ENCODE data around the gene PALM3. TPM values are rescaled to one million over a fixed set of nuclear protein-coding genes. Genes with fewer than 3 reads are reported as not detected.

The PALM3 gene
- polyA plus RNA-seq, 3 donors: not detected

DNA sequence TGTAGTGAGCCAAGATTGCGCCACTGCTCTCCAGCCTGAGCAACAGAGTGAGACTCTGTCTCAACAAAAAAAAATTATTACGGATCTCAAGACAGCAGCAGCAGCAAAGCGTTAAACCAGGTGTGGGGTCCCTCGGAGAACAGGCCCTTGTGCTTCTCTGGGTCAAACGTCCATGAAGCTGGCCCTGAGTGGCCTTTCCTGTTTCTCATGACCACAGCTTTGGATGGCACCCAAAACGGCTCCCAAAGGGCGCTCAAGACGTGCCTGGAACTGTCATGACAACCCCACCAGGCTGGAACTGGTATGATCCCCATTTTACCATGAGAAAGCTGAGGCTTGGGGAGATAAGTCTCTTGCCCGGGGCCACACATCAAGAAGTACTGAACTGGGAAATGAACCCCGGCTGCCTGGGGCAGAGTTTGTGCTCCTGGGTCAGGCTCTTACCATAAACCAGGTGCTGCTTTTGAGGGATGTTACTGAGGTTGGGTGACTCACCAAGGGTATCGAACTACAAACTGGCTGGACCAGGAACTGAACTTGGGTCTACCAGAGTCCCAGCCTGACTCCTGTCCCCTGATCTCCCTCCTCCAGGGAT, 40.3 kb upstream of the PALM3 start:
- peaks cover 88% of the 10 kb centered on the region for H4K20me1 ChIP-seq (ENCODE audit: insufficient read depth, low read length)
- peak overlapping the region in 1 of 7 donors; percentile 3 for H3K27ac Mint-ChIP-seq
- DNase-seq: no peak
- no peak overlapping the region for H3K4me3 ChIP-seq (replicated peaks in 1 of 3; ENCODE audit: low read depth in 2 of 3, low read length in 3 of 3)
- H3K9me3 Mint-ChIP-seq: peaks cover 0 to 2% (median 0%) of the 10 kb centered on the region in 7 donors
- no peak for TF ChIP-seq CTCF (IDR thresholded peaks at IDR 0.05)
- H3K4me3 Mint-ChIP-seq: no peak overlapping the region
- H3K27me3 Mint-ChIP-seq (ENCODE audit: low read depth in 3 of 3): peaks cover 0 to 2% (median 0%) of the 10 kb centered on the region in 3 donors
- H3K9me3 ChIP-seq (replicated peaks in 1 of 2; ENCODE audit: control insufficient read depth in 1 of 2, insufficient read depth in 1 of 2, low read length in 2 of 2): no peaks in the 10 kb centered on the region
- peaks cover 65 to 95% of the 10 kb centered on the region in 2 donors for H3K36me3 Mint-ChIP-seq
- no peak overlapping the region for H3K27ac ChIP-seq (ENCODE audit: low read depth in 1 of 2, low read length in 2 of 2)
- no peak overlapping the region for H2AFZ ChIP-seq (ENCODE audit: insufficient read depth, low read depth, low read length, poor library complexity, severe bottlenecking)
- no peaks in the 10 kb centered on the region for H3K4me1 Mint-ChIP-seq
- H3K36me3 ChIP-seq (replicated peaks in 1 of 2; ENCODE audit: control insufficient read depth in 1 of 2, insufficient read depth in 2 of 2, low read length in 2 of 2): peaks cover 79 to 97% of the 10 kb centered on the region in 2 donors
- H3K4me1 ChIP-seq (ENCODE audit: control insufficient read depth in 1 of 2, insufficient read depth in 2 of 2, low read length in 2 of 2): no peaks in the 10 kb centered on the region
- no peaks in the 10 kb centered on the region for H3K79me2 ChIP-seq (ENCODE audit: insufficient read depth, low read length)
- WGBS (ENCODE audit: insufficient coverage): 94% methylated on average over 11 of the region's 11 CpGs
- intact Hi-C loops (cut with micrococcal nuclease): no loop called here
- H3K27me3 ChIP-seq (ENCODE audit: control insufficient read depth in 2 of 2, insufficient read depth in 2 of 2, low read length in 2 of 2): no peaks in the 10 kb centered on the region
- no peak overlapping the region for H3K4me2 ChIP-seq (replicated peaks; ENCODE audit: extremely low read depth, low read length, poor library complexity, severe bottlenecking)
- H3K9ac ChIP-seq (ENCODE audit: insufficient read depth, low read length, poor library complexity, severe bottlenecking): no peak overlapping the region

- Mint-ChIP-seq H3K4me1 (no peaks in the 10 kb centered on the region), H3K4me3 (no peak overlapping the region), H3K36me3 (peaks cover 67 to 95% of the 10 kb centered on the region in 2 donors), H3K27me3 (ENCODE audit: low read depth in 3 of 3) (peaks cover 0 to 2% (median 0%) of the 10 kb centered on the region in 3 donors), H3K27ac (peak overlapping the region in 3 of 7 donors; percentile 30 to 73 (median 37)), H3K9me3 (peaks cover 0 to 2% (median 0%) of the 10 kb centered on the region in 7 donors)
- no peaks in the 10 kb centered on the region for H3K79me2 ChIP-seq (ENCODE audit: insufficient read depth, low read length)
- 100% methylated on average over 2 of the region's 6 CpGs for WGBS (ENCODE audit: insufficient coverage)
- H3K9me3 ChIP-seq (replicated peaks in 1 of 2; ENCODE audit: control insufficient read depth in 1 of 2, insufficient read depth in 1 of 2, low read length in 2 of 2): no peaks in the 10 kb centered on the region
- no peaks in the 10 kb centered on the region for H3K27me3 ChIP-seq (ENCODE audit: control insufficient read depth in 2 of 2, insufficient read depth in 2 of 2, low read length in 2 of 2)
- H3K4me1 ChIP-seq (ENCODE audit: control insufficient read depth in 1 of 2, insufficient read depth in 2 of 2, low read length in 2 of 2): no peaks in the 10 kb centered on the region
- peaks cover 81 to 97% of the 10 kb centered on the region in 2 donors for H3K36me3 ChIP-seq (replicated peaks in 1 of 2; ENCODE audit: control insufficient read depth in 1 of 2, insufficient read depth in 2 of 2, low read length in 2 of 2)
- no peak overlapping the region for H3K4me3 ChIP-seq (replicated peaks in 1 of 3; ENCODE audit: low read depth in 2 of 3, low read length in 3 of 3)
- TF ChIP-seq CTCF (IDR thresholded peaks at IDR 0.05): no peak
- no peak overlapping the region for H2AFZ ChIP-seq (ENCODE audit: insufficient read depth, low read depth, low read length, poor library complexity, severe bottlenecking)
- H3K9ac ChIP-seq (ENCODE audit: insufficient read depth, low read length, poor library complexity, severe bottlenecking): no peak overlapping the region
- no peak overlapping the region for H3K4me2 ChIP-seq (replicated peaks; ENCODE audit: extremely low read depth, low read length, poor library complexity, severe bottlenecking)
- H4K20me1 ChIP-seq (ENCODE audit: insufficient read depth, low read length): peaks cover 88% of the 10 kb centered on the region
- DNase-seq: no peak
- no peak overlapping the region for H3K27ac ChIP-seq (ENCODE audit: low read depth in 1 of 2, low read length in 2 of 2)
- intact Hi-C loops (cut with micrococcal nuclease): no loop called here
Observed at GRCh38 chr19:14101003-14101545, 39.2 kb upstream of the PALM3 start.

Measured in CD14-positive monocyte (primary cell).